ENCODE results near the gene ITGAL.
"Not testable (repeated sequence)": the region's sequence is repeated elsewhere in the genome, so short reads cannot be mapped to it uniquely, and the experiment has no call there.

ITGAL gene

DNA sequence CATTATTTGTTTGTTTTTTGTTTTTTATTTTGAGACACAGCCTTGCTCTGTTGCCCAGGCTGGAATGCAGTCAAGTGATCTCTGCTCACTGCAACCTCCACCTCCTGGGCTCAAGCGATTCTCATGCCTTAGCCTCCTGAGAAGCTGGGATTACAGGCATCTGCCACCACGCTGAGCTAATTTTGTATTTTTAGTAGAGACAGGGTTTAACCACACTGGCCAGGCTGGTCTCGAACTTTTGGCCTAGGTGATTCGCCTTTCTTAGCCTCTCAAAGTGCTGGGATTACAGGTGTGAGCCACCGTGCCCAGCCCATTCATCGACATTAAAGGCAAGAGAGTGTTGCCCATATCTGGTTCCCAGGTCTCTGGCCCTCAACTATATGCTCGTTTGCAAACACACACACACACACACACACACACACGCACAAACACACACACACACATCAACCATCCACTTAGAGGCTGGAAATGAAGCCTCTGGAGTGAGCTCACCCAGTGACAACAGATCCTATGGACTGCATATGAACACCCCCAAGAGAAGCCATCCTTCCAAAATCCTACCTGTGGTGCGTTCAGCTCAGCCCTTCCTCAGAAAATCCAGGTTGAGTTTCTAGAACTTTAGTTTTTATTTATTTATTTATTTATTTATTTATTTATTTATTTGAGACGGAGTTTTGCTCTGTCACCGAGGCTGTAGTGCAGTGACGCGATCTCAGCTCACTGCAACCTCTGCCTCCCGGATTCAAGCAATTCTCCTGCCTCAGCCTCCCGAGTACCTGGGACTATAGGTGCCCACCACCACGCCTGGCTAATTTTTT is 14.6 kb upstream of the ITGAL start:
- DNase-seq (ENCODE audit: low spot score): no peak

DNA sequence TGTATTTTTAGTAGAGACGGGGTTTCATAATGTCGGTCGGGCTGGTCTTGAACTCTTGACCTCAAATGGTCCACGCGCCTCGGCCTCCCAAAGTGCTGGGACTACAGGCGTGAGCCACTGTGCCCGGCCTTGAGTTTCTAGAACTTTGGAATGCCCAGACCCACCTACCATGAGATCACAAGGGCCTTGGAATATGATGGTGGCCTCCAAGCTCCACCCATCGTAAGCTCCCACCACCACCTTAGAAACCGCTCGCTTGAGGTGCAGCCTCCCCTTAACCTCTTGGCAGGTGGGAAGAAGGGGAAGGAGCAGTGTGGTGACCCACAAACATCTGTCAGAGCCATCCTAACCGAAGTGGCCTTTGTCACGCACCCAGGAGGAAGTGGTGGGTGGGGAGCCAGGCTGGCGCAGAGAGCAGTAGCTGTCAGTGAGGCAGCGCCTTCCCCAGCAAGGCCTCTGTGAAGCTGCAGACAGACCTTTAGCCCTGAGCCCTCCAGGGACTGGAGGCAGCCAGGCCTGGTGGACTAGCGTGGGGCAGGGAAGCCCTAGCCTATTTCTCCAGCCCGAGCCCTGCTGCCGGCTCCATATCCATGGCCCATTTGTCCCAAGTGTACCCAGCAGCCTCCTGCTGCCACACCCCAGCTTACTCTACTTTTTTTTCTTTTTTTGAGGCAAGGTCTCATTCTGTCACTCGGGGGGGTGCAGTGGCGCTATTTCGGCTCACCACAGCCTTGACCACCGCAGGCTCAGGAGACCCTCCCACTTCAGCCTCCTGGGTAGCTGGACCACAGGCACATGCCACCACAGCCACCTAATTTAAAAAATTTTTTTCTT is 13.8 kb upstream of the ITGAL start:
- peak; percentile 81 for DNase-seq (ENCODE audit: low spot score)

GRCh38 chr16:30459456-30459855 is 13.1 kb upstream of the ITGAL start:
- DNase-seq (ENCODE audit: low spot score): no peak

DNA sequence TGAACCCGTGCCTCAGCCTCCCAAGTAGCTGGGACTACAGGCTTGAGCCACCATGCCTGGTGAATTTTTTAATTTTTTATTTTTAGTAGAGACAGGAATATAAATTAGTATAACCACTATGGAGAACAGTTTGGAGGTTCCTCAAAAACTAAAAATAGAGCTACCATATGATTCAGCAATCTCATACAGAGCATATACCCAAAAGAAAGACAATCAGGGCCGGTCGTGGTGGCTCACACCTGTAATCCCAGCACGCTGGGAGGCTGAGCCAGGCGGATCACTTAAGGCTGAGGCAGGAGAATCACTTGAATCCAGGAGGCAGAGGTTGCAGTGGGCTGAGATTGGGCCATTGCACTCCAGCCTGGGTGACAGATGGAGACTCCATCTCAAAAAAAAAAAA is 11.1 kb upstream of the ITGAL start:
- DNase-seq (ENCODE audit: low spot score): not testable (repeated sequence)

GRCh38 chr16:30464078-30464477 is 8.5 kb upstream of the ITGAL start:
- no peak for DNase-seq (ENCODE audit: low spot score)

- peak; percentile 32 for DNase-seq (ENCODE audit: low spot score)
Measured at GRCh38 chr16:30470170-30470512, 2.4 kb upstream of the ITGAL start.

DNA sequence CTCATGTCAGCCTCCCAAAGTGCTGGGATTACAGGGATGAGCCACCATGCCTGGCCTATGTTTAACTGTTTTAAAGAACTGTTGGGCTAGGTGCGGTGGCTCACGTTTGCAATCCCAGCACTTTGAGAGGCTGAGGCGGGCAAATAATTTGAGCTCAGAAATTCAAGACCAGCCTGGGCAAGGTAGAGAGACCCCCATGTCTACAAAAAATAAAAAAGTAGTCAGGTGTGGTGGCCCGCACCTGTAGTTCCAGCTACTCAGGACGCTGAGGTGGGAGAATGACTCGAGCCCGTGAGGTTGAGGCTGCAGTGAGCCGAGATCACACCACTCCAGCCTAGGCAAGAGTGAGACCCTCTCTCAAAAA is 1.9 kb upstream of the ITGAL start:
- no peak for DNase-seq (ENCODE audit: low spot score)

DNA sequence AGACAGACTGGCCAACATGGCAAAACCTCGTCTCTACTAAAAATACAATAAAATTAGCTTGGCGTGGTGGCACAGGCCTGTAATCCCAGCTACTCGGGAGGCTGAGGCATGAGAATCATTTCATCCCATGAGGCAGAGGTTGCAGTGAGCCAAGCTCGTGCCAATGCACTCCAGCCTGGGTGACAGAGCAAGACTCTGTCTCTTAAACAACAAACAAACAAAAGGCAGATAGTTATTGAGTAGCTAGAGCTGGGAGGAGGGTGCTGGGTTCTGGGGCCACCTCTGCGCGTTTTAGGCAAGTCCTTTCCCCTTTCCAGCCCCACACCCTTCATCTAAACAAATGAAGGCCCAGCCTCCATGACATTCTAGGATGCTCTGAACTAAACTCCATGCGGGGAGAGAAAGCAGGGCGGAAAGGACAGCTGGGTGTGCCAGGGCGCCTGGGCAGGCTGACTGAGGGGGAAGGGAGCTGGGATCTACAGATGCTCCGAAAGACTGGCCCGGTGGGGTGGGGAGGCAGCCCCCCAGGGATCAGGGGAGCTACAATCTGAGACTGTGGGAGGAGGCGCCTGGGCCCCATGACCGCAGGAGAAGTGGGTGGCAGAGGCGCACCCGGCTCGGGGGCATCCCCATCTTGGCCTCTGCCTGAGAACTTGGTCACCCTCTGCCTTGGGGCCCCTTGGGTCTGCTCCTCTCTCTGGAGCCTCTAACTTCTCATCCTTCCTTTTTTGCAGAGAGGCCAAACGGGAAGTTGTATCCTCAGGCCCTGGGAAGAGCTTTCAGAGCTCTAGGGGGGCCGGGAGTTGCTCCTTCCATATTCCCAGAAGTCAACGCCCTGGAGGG is 910 bp downstream of the ITGAL start:
- peak; percentile 43 for DNase-seq (ENCODE audit: low spot score)

- DNase-seq (ENCODE audit: low spot score): no peak
Measured at GRCh38 chr16:30474074-30474452, 1.5 kb downstream of the ITGAL start.

GRCh38 chr16:30474684-30475083 is 2.1 kb downstream of the ITGAL start:
- no peak for DNase-seq (ENCODE audit: low spot score)

GRCh38 chr16:30476991-30477390 is 4.4 kb downstream of the ITGAL start:
- no peak for DNase-seq (ENCODE audit: low spot score)

DNA sequence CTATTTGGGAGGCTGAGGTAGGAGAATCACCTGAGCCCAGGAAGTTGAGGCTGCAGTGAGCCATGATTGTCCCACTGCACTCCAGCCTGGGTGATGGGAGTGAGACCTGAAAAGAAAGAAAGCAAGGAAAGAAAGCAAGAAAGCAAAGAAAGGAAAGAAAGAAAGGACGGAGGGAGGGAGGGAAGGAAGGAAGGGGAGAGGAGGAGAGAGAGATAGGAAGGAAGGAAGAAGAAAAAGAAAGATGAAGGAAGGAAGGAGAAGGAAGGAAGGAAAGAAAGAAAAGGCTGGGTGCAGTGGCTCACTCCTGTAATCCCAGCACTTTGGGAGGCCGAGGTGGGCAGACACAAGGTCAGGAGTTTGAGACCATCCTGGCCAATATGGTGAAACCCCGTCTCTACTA is 5.2 kb downstream of the ITGAL start:
- DNase-seq (ENCODE audit: low spot score): not testable (repeated sequence)

- no peak for DNase-seq (ENCODE audit: low spot score)
Measured at GRCh38 chr16:30478766-30479478, 6.4 kb downstream of the ITGAL start.

GRCh38 chr16:30481381-30481780 is 8.8 kb downstream of the ITGAL start:
- DNase-seq (ENCODE audit: low spot score): no peak

- DNase-seq (ENCODE audit: low spot score): peak; percentile 36
Measured at GRCh38 chr16:30482366-30482765, 9.8 kb downstream of the ITGAL start.

DNA sequence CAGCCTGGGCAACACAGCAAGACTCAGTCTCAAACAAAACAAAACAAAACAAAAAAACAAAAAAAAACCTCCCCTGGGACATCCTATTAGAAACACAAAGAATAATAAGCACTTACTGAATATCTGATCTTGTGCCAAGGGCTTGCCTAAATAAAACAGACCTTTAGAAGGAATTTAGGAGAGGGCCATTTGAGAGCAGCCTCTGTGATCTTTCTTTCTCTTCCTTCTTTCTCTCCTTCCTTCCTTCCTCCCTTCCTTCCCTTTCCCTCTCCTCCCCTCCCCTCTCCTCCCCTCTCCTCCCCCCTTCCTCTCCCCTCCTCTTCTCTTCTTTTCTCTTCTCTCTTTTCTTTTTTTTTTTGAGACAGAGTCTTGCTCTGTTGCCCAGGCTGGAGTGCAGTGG is 12.3 kb downstream of the ITGAL start:
- DNase-seq (ENCODE audit: low spot score): no peak

- no peak for DNase-seq (ENCODE audit: low spot score)
Measured at GRCh38 chr16:30485818-30486436, 13.4 kb downstream of the ITGAL start.

DNA sequence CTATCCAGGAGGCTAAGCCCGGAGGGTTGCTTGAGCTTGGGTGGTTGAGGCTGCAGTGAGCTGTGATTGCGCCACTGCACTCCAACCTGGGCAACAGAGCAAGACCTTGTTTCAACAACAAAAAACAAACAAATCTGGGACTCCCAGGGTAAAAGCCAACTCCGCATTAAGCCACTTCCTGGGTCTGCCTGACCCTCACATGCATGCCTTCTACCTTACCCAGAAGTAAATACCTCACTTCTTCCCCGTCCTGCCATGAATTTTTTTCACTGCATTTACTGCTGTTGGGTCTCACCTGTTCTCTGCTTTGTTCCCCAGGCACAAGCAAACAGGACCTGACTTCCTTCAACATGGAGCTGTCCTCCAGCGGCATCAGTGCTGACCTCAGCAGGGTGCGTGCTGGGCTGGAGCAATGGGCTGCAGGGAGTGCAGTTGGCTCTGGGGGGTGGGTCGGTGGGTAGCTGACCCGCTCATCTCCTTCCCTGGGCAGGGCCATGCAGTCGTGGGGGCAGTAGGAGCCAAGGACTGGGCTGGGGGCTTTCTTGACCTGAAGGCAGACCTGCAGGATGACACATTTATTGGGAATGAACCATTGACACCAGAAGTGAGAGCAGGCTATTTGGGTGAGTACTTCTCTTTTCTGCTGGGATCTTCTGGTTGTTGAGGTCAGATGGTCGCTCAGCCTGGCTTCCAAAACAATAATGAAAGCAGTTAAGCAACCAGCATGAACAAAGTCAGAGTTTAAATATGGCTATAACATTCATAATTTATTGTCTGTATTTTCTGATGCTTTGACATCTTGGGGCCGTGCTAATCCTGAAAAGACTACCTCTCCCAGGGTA is 16.4 kb downstream of the ITGAL start:
- no peak for DNase-seq (ENCODE audit: low spot score)

DNA sequence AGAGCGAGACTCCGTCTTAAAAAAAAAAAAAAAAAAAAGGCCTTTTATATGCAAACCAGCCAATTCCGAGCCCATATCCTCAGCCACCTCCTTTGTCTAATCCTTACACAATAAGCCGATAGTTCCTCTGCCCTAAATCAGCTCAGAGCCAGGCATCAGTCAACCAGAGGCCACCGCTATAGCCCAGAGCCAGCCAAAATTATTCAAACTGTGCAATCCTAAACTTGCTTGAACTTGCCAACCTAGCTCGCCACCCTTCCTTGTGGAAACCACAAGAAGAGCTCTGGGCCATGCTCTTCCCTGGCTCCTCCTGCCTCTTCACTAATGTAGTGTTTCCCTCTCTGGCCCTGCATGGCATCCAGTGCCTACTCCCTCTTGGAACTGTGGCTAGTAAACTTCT is 17.7 kb downstream of the ITGAL start:
- DNase-seq (ENCODE audit: low spot score): no peak

DNA sequence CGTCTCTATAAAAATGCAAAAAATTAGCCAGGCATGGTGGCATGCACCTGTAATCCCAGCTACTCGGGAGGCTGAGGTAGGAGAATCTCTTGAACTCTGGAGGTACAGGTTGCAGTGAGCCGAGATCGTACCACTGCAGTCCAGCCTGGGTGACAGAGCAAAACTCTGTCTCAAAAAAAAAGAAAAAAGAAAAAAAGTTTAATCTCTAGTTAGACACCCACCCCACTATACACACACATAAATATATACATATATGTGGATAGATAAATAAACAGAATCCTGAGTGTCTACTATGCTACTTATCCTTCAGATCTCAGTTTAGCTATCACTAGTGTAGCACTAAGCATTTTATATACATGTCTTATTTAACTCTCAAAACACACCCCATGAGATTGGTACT is 18.7 kb downstream of the ITGAL start:
- no peak for DNase-seq (ENCODE audit: low spot score)
